ENCODE measurements around the gene ABO. TPM values are rescaled to one million over a fixed set of nuclear protein-coding genes. Genes with fewer than 3 reads are reported as not detected.
"Not testable (repeated sequence)": the region's sequence is repeated elsewhere in the genome, so short reads cannot be mapped to it uniquely, and the experiment has no call there.

Gene ABO
- polyA plus RNA-seq, 4 donors = 13.2 to 32.8 (median 18.4) TPM

GRCh38 chr9:133268335-133269056 is 6.5 kb downstream of the ABO start:
- DNase-seq (ENCODE audit: low read depth in 4 of 4, low spot score in 2 of 4) = no peak

DNA sequence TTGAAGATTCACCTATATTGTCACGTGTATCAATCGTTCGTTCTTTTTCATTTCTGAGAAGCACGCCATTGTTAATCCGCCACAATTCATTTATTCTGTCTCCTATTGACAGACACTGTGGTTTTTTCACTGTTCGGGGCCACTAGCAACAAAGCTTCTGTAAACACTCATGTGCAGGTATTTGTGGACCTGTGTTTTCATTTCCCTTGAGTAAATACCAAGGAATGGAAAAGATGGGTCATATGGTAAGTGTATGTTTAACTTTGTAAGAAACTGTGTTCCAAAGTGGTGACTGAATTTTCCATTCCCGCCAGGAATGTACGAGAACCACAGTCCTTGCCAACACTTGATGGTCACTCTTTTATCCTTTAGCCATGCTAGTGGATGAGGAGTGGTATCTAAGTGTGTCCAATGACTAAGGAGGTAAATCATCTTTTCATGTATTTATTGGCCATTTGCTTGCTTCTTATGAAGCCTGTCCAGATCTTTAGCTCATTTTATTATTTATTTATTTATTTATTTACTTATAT is 10.7 kb downstream of the ABO start:
- no peak for DNase-seq (ENCODE audit: low read depth in 4 of 4, low spot score in 2 of 4)

DNA sequence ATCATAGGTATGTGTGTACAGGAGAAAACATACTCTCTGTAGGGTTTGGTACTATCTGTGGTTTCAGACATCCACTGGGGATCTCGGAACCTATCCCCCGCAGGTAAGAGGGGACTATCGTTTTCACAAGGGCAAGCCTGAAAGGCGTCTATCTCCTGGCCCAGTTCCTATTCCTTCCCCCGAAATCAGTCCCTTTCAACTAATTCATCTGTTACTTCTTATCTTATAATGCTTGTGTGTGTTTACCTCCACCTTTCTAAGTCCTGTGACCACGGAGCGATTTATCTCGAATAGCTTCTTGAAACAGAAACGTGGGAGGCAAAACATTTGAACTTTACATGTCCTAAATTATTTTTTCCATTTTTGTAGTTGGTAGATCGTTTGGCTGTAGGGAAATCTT is 11.4 kb downstream of the ABO start:
- no peak for DNase-seq (ENCODE audit: low read depth in 4 of 4, low spot score in 2 of 4)

GRCh38 chr9:133262226-133262625 is 12.8 kb downstream of the ABO start:
- no peak for DNase-seq (ENCODE audit: low read depth in 4 of 4, low spot score in 2 of 4)

GRCh38 chr9:133261753-133262120 is 13.3 kb downstream of the ABO start:
- no peak for DNase-seq (ENCODE audit: low read depth in 4 of 4, low spot score in 2 of 4)

- DNase-seq (ENCODE audit: low read depth in 4 of 4, low spot score in 2 of 4) = no peak
Measured at GRCh38 chr9:133261103-133261752, 13.8 kb downstream of the ABO start.

GRCh38 chr9:133260334-133261102 is 14.5 kb downstream of the ABO start:
- no peak for DNase-seq (ENCODE audit: low read depth in 4 of 4, low spot score in 2 of 4)

- DNase-seq (ENCODE audit: low read depth in 4 of 4, low spot score in 2 of 4) = no peak
Measured at GRCh38 chr9:133258061-133259015, 16.7 kb downstream of the ABO start.

GRCh38 chr9:133257465-133257956 is 17.5 kb downstream of the ABO start:
- no peak for DNase-seq (ENCODE audit: low read depth in 4 of 4, low spot score in 2 of 4)

DNA sequence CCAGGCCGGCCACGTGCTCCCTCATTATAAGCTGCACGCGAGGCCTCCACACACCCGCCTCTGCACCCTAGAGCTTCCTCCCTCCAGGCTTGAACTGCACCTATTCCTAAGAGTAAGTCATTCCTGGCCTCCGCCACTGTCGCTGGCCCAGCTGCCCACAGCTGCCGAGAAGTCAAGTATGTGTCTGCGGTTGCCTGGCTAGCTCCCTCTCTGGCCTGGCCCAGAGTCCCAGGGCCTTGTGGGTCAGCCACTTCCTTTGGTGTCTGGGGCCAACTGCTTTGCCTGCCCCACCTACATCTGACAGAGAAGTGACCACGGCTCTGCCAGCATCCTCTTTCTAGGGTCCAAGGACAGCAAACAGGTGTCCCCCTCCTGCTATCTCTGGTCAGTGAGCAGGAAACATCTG is 18.3 kb downstream of the ABO start:
- no peak for DNase-seq (ENCODE audit: low read depth in 4 of 4, low spot score in 2 of 4)

DNA sequence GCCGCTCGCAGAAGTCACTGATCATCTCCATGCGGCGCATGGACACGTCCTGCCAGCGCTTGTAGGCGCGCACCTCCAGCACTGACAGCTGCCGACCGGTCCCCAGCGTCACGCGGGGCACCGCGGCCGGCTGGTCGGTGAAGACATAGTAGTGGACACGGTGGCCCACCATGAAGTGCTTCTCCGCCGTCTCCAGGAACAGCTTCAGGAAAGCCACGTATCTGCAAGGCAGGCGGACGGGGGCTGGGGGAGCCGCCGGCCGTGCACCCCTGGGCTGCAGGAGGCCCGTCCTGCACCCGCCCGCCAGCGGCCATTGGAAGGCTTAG is 18.9 kb downstream of the ABO start:
- DNase-seq (ENCODE audit: low read depth in 4 of 4, low spot score in 2 of 4) = no peak

GRCh38 chr9:133255371-133256135 is 19.4 kb downstream of the ABO start:
- DNase-seq (ENCODE audit: low read depth in 4 of 4, low spot score in 2 of 4) = no peak

DNA sequence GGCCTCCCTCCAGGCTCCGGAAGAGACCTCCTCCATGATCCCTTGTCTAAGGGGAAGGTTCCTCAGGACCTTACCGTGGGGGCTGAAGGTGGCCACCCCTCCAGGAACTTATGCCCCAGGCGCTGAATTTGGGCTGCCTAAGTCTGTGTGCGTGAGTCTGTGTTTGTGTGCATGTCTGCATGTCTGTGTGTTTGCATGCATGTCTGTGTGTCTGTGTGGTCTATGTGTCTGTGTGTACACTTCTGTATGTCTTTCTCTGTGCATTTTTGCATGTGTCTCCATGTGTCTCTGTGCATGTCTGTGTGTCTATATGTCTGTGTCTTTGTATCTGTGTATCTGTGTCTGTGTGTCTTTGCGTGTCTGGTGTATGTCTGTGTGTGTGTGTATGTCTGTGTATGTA is 20.5 kb downstream of the ABO start:
- no peak for DNase-seq (ENCODE audit: low read depth in 4 of 4, low spot score in 2 of 4)

DNA sequence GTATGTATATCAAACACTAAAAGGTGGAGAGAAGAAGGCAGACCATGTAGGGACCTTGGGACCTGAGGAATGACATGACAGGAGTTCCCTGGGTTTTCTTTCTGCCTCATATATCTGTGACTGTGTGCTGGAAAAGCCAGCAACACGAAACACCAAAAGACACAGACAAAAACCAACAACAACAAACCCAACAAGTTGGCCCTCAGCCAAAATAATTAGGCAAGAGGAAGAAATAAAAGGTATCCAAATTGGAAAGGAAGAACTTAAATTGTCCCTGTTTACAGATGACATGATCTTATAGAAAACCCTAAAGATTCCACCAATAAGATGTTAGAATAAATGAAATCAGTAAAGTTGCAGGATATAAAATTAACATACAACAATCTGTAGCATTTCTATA is 21.7 kb downstream of the ABO start:
- no peak for DNase-seq (ENCODE audit: low read depth in 4 of 4, low spot score in 2 of 4)

GRCh38 chr9:133252301-133253020 is 22.5 kb downstream of the ABO start:
- DNase-seq (ENCODE audit: low read depth in 4 of 4, low spot score in 2 of 4) = no peak

DNA sequence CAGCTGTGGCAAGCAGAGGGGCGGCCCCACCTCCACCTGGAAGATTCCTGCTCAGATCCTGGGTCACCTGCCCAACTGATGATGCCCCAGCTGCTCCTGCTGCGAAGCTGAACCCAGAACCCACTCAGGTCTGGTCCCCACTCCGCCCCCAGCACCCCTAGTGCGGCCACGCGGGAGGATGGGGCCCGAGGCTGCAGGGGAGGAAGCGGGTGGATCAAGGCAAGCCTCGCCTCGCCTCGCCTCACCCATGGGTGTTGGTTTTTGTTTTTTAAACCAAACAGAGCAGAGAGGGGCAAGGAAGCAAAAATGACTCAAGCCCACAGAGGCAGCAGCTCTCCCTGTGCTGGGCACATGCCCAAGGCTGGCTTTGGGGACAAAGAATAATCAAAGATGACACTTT is 23.2 kb downstream of the ABO start:
- no peak for DNase-seq (ENCODE audit: low read depth in 4 of 4, low spot score in 2 of 4)

DNA sequence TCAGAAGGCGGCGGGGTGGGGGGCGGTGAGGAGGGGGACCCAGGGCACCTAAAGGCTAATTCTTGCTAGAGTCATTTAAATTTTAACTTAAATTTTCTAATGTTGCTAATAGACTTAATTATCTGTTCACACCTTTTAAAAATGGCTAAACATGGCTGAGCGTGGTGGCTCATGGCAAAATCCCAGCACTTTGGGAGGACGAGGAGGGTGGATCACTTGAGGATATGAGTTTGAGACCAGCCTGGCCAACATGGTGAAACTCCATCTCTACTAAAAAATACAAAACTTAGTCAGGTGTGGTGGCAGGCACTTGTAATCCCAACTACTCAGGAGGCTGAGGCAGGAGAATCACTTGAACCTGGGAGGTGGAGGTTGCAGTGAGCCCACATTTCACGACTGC is 23.8 kb downstream of the ABO start:
- not testable (repeated sequence) for DNase-seq (ENCODE audit: low read depth in 4 of 4, low spot score in 2 of 4)

DNA sequence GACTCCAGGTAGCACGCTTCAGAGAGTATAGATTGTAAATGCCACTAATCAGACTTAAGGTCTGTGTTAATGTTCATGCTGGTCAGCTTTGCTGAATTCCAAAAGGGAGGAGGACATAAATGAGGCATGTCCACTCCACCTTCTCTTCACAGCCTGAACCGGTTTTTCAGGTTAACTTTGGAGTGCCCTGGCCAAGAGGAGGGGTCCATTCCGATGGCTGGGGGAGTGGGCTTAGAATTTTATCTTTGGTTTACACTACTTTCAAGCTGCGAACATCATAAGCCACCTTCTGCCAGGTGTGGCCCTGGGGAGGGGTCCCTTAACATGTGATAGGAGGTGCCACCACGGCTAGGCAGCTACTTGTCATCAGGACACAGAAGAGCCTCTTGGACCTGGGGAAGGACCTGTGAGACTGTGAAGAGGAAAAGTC is 24.2 kb downstream of the ABO start:
- DNase-seq (ENCODE audit: low read depth in 4 of 4, low spot score in 2 of 4) = no peak

- DNase-seq (ENCODE audit: low read depth in 4 of 4, low spot score in 2 of 4) = no peak
Measured at GRCh38 chr9:133249337-133249736, 25.7 kb downstream of the ABO start.

All from left renal cortex interstitium (tissue), 4 donors.